Right lobe of liver (tissue), 4 donors: Measurements from ENCODE around the gene BST2.

Experiments
- POLR2A ChIP-seq: fragments of 450-650 bp; IDR thresholded peaks from one replicate; pipeline ENCODE4 v1.6.1; 2017; ENCODE audit warnings: antibody characterized with exemption, mild to moderate bottlenecking
- TF ChIP-seq, protein P1 (sequence below), 4 donors: fragments of 200-600 bp in 3 of 4; fragments of 450-650 bp in 1 of 4; IDR thresholded peaks; one replicate each; pipeline versions ENCODE4 v1.5.1 to v1.8.0; 2016 to 2022; ENCODE audit warnings: antibody characterized with exemption in 4 of 4, mild to moderate bottlenecking in 2 of 4
- donor health status: DM: no; HTN: no; CAD: no.
- donor health status: DM: no; HTN: no; CAD: no.
- donor health status: DM: no; HTN: yes; CAD: no.

DNA sequence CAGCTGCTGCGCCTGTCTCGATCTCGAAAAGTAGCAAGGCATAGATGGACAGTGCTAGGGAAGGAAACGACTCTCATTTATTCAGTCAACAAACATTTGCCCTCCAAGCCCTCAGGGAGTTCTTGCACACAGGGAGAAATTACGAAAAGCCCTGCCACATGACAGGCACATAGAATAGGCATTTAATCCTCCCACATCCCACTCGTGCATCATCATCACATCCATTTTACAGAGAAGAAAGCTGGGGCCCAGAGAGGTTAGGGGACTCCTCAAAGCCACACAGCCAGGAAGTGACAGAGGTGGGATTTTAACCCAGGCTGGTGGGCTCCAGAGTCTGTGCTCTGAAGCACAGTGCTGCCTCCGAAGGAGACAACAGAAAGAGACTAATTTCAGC lies 31.4 kb upstream of the BST2 start:
- TF ChIP-seq, protein P1, sequence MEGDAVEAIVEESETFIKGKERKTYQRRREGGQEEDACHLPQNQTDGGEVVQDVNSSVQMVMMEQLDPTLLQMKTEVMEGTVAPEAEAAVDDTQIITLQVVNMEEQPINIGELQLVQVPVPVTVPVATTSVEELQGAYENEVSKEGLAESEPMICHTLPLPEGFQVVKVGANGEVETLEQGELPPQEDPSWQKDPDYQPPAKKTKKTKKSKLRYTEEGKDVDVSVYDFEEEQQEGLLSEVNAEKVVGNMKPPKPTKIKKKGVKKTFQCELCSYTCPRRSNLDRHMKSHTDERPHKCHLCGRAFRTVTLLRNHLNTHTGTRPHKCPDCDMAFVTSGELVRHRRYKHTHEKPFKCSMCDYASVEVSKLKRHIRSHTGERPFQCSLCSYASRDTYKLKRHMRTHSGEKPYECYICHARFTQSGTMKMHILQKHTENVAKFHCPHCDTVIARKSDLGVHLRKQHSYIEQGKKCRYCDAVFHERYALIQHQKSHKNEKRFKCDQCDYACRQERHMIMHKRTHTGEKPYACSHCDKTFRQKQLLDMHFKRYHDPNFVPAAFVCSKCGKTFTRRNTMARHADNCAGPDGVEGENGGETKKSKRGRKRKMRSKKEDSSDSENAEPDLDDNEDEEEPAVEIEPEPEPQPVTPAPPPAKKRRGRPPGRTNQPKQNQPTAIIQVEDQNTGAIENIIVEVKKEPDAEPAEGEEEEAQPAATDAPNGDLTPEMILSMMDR (IDR thresholded peaks at IDR 0.05), result no peak
- no peak for TF ChIP-seq POLR2A
